ENCODE measurements around the gene YWHAQ.

Gene YWHAQ

GRCh38 chr2:9573840-9574239, 57.0 kb downstream of the YWHAQ start:
- TF ChIP-seq CTCF (IDR thresholded peaks at IDR 0.05; ENCODE audit: extremely low read depth, missing control alignments) = no peak
- no peak for DNase-seq (ENCODE audit: low spot score)

GRCh38 chr2:9573013-9573720, 57.6 kb downstream of the YWHAQ start:
- no peak for DNase-seq (ENCODE audit: low spot score)
- TF ChIP-seq CTCF (IDR thresholded peaks at IDR 0.05; ENCODE audit: extremely low read depth, missing control alignments) = no peak

GRCh38 chr2:9570182-9571060, 60.4 kb downstream of the YWHAQ start:
- TF ChIP-seq CTCF (IDR thresholded peaks at IDR 0.05; ENCODE audit: extremely low read depth, missing control alignments) = no peak

GRCh38 chr2:9565436-9566153, 65.2 kb downstream of the YWHAQ start:
- no peak for DNase-seq (ENCODE audit: low spot score)
- TF ChIP-seq CTCF (IDR thresholded peaks at IDR 0.05; ENCODE audit: extremely low read depth, missing control alignments) = no peak

More at GRCh38 chr2:9570182-9571060, 60.4 kb downstream of the YWHAQ start:
- DNase-seq (ENCODE audit: low spot score) = no peak

- no peak for DNase-seq (ENCODE audit: low spot score)
- no peak for TF ChIP-seq CTCF (IDR thresholded peaks at IDR 0.05; ENCODE audit: extremely low read depth, missing control alignments)
These were observed 70.2 kb downstream of the YWHAQ start for GRCh38 chr2:9560628-9561027.

GRCh38 chr2:9558948-9559381, 71.8 kb downstream of the YWHAQ start:
- no peak for DNase-seq (ENCODE audit: low spot score)
- no peak for TF ChIP-seq CTCF (IDR thresholded peaks at IDR 0.05; ENCODE audit: extremely low read depth, missing control alignments)

Measured in GM20000 (cell line).